WTC11 (cell line): Measurements from ENCODE around the gene WDR45. TPM values are rescaled to one million over a fixed set of nuclear protein-coding genes. Genes with fewer than 3 reads are reported as not detected.

Experiments used
- ATAC-seq: fragments of 200-7000 bp; cut with Tn5 transposase; 2 replicates; pipeline ENCODE4 v1.10.0; 2021; ENCODE audit warnings: mild to moderate bottlenecking, moderate library complexity
- CTCF ChIA-PET: fragments of 300-600 bp; sonication (Branson Sonifier 250); formaldehyde crosslinking; loops from one replicate; lab custom pipeline; 2021; ENCODE audit warnings: antibody characterized with exemption; lab: Charles Lee
- POLR2A ChIA-PET: fragments of 350-600 bp; sonication (Branson Sonifier 250); formaldehyde crosslinking; loops from one replicate; lab custom pipeline; 2021; ENCODE audit warnings: antibody characterized with exemption; lab: Charles Lee
- DNase-seq: peaks from one replicate; pipeline ENCODE4 v3.0.0; 2021; ENCODE audit warnings: low spot score
- H3K27ac Mint-ChIP-seq: 2 replicates; pipeline ENCODE4 v1.8.0; 2021; ENCODE audit warnings: mixed read lengths
- H3K27me3 Mint-ChIP-seq: 2 replicates; pipeline ENCODE4 v1.8.0; 2021; ENCODE audit warnings: low read depth, mild to moderate bottlenecking, moderate library complexity, mixed read lengths
- H3K36me3 Mint-ChIP-seq: 2 replicates; pipeline ENCODE4 v1.8.0; 2021; ENCODE audit warnings: mixed read lengths
- H3K4me1 Mint-ChIP-seq: 2 replicates; pipeline ENCODE4 v1.8.0; 2022; ENCODE audit warnings: mixed read lengths
- H3K4me3 Mint-ChIP-seq: 2 replicates; pipeline ENCODE4 v1.8.0; 2021; ENCODE audit warnings: mild to moderate bottlenecking, moderate library complexity, mixed read lengths
- H3K9me3 Mint-ChIP-seq: 2 replicates; pipeline ENCODE4 v1.8.0; 2021; ENCODE audit warnings: mixed read lengths
- ATF6 ChIP-seq: sonication (generic); formaldehyde crosslinking; IDR thresholded peaks from 2 replicates; pipeline ENCODE4 v1.8.1; 2023; ENCODE audit warnings: mild to moderate bottlenecking, missing genetic modification reagents
- CREB1 ChIP-seq: sonication (generic); formaldehyde crosslinking; IDR thresholded peaks from 2 replicates; pipeline ENCODE4 v1.8.0; 2023; ENCODE audit warnings: mild to moderate bottlenecking, missing genetic modification reagents
- CREM ChIP-seq: sonication (generic); formaldehyde crosslinking; IDR thresholded peaks from 2 replicates; pipeline ENCODE4 v1.8.1; 2022; ENCODE audit warnings: mild to moderate bottlenecking, missing genetic modification reagents, moderate library complexity
- ELF4 ChIP-seq: sonication (generic); formaldehyde crosslinking; IDR thresholded peaks from 2 replicates; pipeline ENCODE4 v1.8.1; 2022; ENCODE audit warnings: low read depth, mild to moderate bottlenecking, moderate library complexity, missing genetic modification reagents
- ETV6 ChIP-seq: sonication (generic); formaldehyde crosslinking; IDR thresholded peaks from 2 replicates; pipeline ENCODE4 v1.8.1; 2022; ENCODE audit warnings: mild to moderate bottlenecking, missing genetic modification reagents
- MYBL2 ChIP-seq: sonication (generic); formaldehyde crosslinking; IDR thresholded peaks from 2 replicates; pipeline ENCODE4 v1.8.1; 2023; ENCODE audit warnings: mild to moderate bottlenecking, moderate library complexity, missing genetic modification reagents
- NFE2L1 ChIP-seq: sonication (generic); formaldehyde crosslinking; IDR thresholded peaks from 2 replicates; pipeline ENCODE4 v1.8.1; 2023; ENCODE audit warnings: missing genetic modification reagents
- NFYB ChIP-seq: sonication (generic); formaldehyde crosslinking; conservative IDR thresholded peaks from 2 replicates; pipeline ENCODE4 v1.8.0; 2022; ENCODE audit warnings: low read depth, missing genetic modification reagents
- STAT6 ChIP-seq: sonication (generic); formaldehyde crosslinking; conservative IDR thresholded peaks from 2 replicates; pipeline ENCODE4 v1.8.1; 2023; ENCODE audit warnings: mild to moderate bottlenecking, low read depth, missing genetic modification reagents, moderate library complexity
- TEAD4 ChIP-seq: sonication (generic); formaldehyde crosslinking; IDR thresholded peaks from 2 replicates; pipeline ENCODE4 v1.8.0; 2022; ENCODE audit warnings: mild to moderate bottlenecking, missing genetic modification reagents
- USF1 ChIP-seq: sonication (generic); formaldehyde crosslinking; IDR thresholded peaks from 2 replicates; pipeline ENCODE4 v1.8.0; 2022; ENCODE audit warnings: mild to moderate bottlenecking, missing genetic modification reagents
- USF2 ChIP-seq: sonication (generic); formaldehyde crosslinking; IDR thresholded peaks from 2 replicates; pipeline ENCODE4 v1.8.1; 2023; ENCODE audit warnings: mild to moderate bottlenecking, missing genetic modification reagents, moderate library complexity
- ZBTB43 ChIP-seq: sonication (generic); formaldehyde crosslinking; IDR thresholded peaks from 2 replicates; pipeline ENCODE4 v1.8.1; 2023; ENCODE audit warnings: mild to moderate bottlenecking, missing genetic modification reagents
- ZMAT4 ChIP-seq: fragments of 250-450 bp; sonication (Bioruptor Pico); IDR thresholded peaks from 2 replicates; pipeline ENCODE4 v1.9.0; 2021; ENCODE audit warnings: mild to moderate bottlenecking
- ZNF121 ChIP-seq: sonication (generic); formaldehyde crosslinking; IDR thresholded peaks from 2 replicates; pipeline ENCODE4 v1.8.0; 2023; ENCODE audit warnings: missing genetic modification reagents
- ZNF219 ChIP-seq: sonication (generic); formaldehyde crosslinking; IDR thresholded peaks from 2 replicates; pipeline ENCODE4 v1.8.0; 2023; ENCODE audit warnings: missing genetic modification reagents, mild to moderate bottlenecking, borderline replicate concordance
- ZNF425 ChIP-seq: fragments of 250-450 bp; sonication (Bioruptor Pico); conservative IDR thresholded peaks from 2 replicates; pipeline ENCODE4 v1.9.0; 2021; ENCODE audit warnings: mild to moderate bottlenecking
- ZNF671 ChIP-seq: fragments of 250-450 bp; sonication (Bioruptor Pico); IDR thresholded peaks from 2 replicates; pipeline ENCODE4 v1.8.0; 2021; ENCODE audit warnings: mild to moderate bottlenecking
- total RNA-seq: library from RNA; stranded (reverse); gene quantifications from 3 replicates; pipeline ENCODE4 v1.2.3, GENCODE V29; 2021

Gene WDR45
- total RNA-seq, 1 experiment from 2014 or later, result 23.9 TPM

- no peak for TF ChIP-seq STAT6 (CRISPR knock-in tag)
- TF ChIP-seq CREB1 (CRISPR knock-in tag), result no peak
Measured at GRCh38 chrX:49072712-49073095, 7.0 kb downstream of the WDR45 start (continued).

GRCh38 chrX:49071877-49072711 lies 7.6 kb downstream of the WDR45 start:
- CTCF ChIA-PET, result no interaction called here
- H3K9me3 Mint-ChIP-seq, result no peaks in the 10 kb centered on the region
- TF ChIP-seq NFYB (CRISPR knock-in tag), result peak; percentile 45; the same call in 1 of the 2 replicates
- TF ChIP-seq ZNF121 (CRISPR knock-in tag), result no peak
- TF ChIP-seq, all 79 proteins: peak for 1
- H3K36me3 Mint-ChIP-seq, result no peaks in the 10 kb centered on the region
- H3K4me1 Mint-ChIP-seq, result peaks cover 11% of the 10 kb centered on the region
- DNase-seq (peak; percentile 76), ATAC-seq (peak; percentile 72)
- H3K27me3 Mint-ChIP-seq, result no peaks in the 10 kb centered on the region
- H3K27ac Mint-ChIP-seq, result peak overlapping the region; percentile 95
- POLR2A ChIA-PET, result no interaction called here
- H3K4me3 Mint-ChIP-seq, result peak overlapping the region; percentile 83

- no peak for TF ChIP-seq ATF6 (CRISPR knock-in tag)
- TF ChIP-seq ZNF219 (CRISPR knock-in tag), result no peak
- TF ChIP-seq ELF4, result no peak
- TF ChIP-seq USF2 (CRISPR knock-in tag), result no peak
- no peak for TF ChIP-seq USF1 (CRISPR knock-in tag)
- TF ChIP-seq ZBTB43 (CRISPR knock-in tag), result no peak
- TF ChIP-seq ETV6 (CRISPR knock-in tag), result no peak
- TF ChIP-seq MYBL2, result no peak
- TF ChIP-seq CREM, result no peak
- TF ChIP-seq ZMAT4 (CRISPR knock-in tag), result no peak
- no peak for TF ChIP-seq ZNF425
- TF ChIP-seq ZNF671 (CRISPR knock-in tag), result no peak
- no peak for TF ChIP-seq NFE2L1 (CRISPR knock-in tag)
- no peak for TF ChIP-seq TEAD4 (CRISPR knock-in tag)
- Mint-ChIP-seq H3K4me1 (peaks cover 11% of the 10 kb centered on the region), H3K27me3 (no peaks in the 10 kb centered on the region), H3K9me3 (no peaks in the 10 kb centered on the region), H3K4me3 (no peak overlapping the region), H3K36me3 (no peaks in the 10 kb centered on the region), H3K27ac (no peak overlapping the region)
- ChIA-PET POLR2A (interaction anchor here (0.6 kb wide), 1 partner anchor 917 kb away, joined by 4 read pairs; no protein-coding TSS in a partner anchor), CTCF (no interaction called here)
- ATAC-seq (no peak), DNase-seq (no peak)
Measured at GRCh38 chrX:49070988-49071387, 8.7 kb downstream of the WDR45 start.
